Measurements from ENCODE around the gene MME.

The MME gene

GRCh38 chr3:155217591-155217990 is 137.5 kb downstream of the MME start:
- Histone ChIP-seq H3K4me3 (ENCODE audit: low read length) (no peak overlapping the region), H3K4me2 (ENCODE audit: low read length) (no peak overlapping the region), H2AFZ (ENCODE audit: low read depth, low read length) (no peak overlapping the region), H3K9me3 (ENCODE audit: insufficient read depth, low read length) (no peaks in the 10 kb centered on the region), H3K36me3 (replicated peaks; ENCODE audit: low read depth, low read length) (no peaks in the 10 kb centered on the region), H3K9ac (ENCODE audit: low read length) (no peak overlapping the region), H3K27me3 (ENCODE audit: low read depth, low read length) (no peaks in the 10 kb centered on the region), H3K79me2 (ENCODE audit: low read length) (no peaks in the 10 kb centered on the region), H4K20me1 (ENCODE audit: insufficient read depth, low read length) (no peaks in the 10 kb centered on the region), H3K27ac (ENCODE audit: low read length) (no peak overlapping the region), H3K4me1 (ENCODE audit: low read length) (no peaks in the 10 kb centered on the region)
- TF ChIP-seq CTCF (IDR thresholded peaks at IDR 0.05; ENCODE audit: low read depth, low read length), result no peak
- no peak for TF ChIP-seq EZH2phosphoT487 (IDR thresholded peaks at IDR 0.05; ENCODE audit: low read depth)

DNA sequence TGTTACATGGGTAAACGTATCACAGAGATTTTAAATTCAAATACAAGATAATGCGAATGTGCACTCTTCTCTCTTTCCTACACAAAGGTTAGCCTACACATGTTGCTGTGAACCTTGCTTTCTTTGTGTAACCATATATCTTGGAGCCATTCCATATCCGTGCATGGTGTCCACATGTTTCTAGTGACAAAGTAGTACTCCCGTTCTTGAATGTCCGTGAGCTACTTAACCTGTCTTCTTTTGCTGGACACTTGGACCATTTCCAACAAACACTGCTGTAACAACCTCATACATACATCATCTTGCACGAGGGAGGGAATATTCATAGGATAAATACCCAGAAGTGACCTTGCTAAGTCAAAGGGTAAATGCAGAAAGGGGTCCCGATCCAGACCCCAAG is 138.3 kb downstream of the MME start:
- H3K4me1 ChIP-seq (ENCODE audit: low read length), result no peaks in the 10 kb centered on the region
- H3K9ac ChIP-seq (ENCODE audit: low read length), result no peak overlapping the region
- H3K27ac ChIP-seq (ENCODE audit: low read length), result no peak overlapping the region
- no peak overlapping the region for H3K4me2 ChIP-seq (ENCODE audit: low read length)
- no peak overlapping the region for H2AFZ ChIP-seq (ENCODE audit: low read depth, low read length)
- H3K9me3 ChIP-seq (ENCODE audit: insufficient read depth, low read length), result no peaks in the 10 kb centered on the region
- H3K27me3 ChIP-seq (ENCODE audit: low read depth, low read length), result no peaks in the 10 kb centered on the region
- H3K36me3 ChIP-seq (replicated peaks; ENCODE audit: low read depth, low read length), result no peaks in the 10 kb centered on the region
- H4K20me1 ChIP-seq (ENCODE audit: insufficient read depth, low read length), result no peaks in the 10 kb centered on the region
- no peak for TF ChIP-seq EZH2phosphoT487 (IDR thresholded peaks at IDR 0.05; ENCODE audit: low read depth)
- no peak for TF ChIP-seq CTCF (IDR thresholded peaks at IDR 0.05; ENCODE audit: low read depth, low read length)
- H3K79me2 ChIP-seq (ENCODE audit: low read length), result no peaks in the 10 kb centered on the region
- H3K4me3 ChIP-seq (ENCODE audit: low read length), result no peak overlapping the region

DNA sequence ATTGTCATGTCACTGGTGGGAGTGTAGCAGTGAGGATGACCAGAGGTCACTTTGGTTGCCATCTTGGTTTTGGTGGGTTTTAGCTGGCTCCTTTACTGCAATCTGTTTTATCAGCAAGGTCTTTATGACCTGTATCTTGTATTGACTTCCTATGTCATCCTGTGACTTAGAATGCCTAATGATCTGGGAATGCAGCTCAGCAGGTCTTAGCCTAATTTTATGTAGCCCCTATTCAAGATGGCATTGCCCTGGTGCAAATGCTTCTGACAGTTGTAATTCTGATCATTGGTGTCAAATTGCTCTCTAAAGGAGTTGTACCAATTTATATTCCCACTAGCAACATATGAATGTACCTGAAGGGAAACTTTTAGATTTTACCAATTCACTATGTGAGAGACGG is 139.0 kb downstream of the MME start:
- no peak overlapping the region for H3K4me2 ChIP-seq (ENCODE audit: low read length)
- H3K27me3 ChIP-seq (ENCODE audit: low read depth, low read length), result no peaks in the 10 kb centered on the region
- no peak overlapping the region for H3K9ac ChIP-seq (ENCODE audit: low read length)
- no peaks in the 10 kb centered on the region for H3K4me1 ChIP-seq (ENCODE audit: low read length)
- TF ChIP-seq EZH2phosphoT487 (IDR thresholded peaks at IDR 0.05; ENCODE audit: low read depth) (no peak), CTCF (IDR thresholded peaks at IDR 0.05; ENCODE audit: low read depth, low read length) (no peak)
- no peak overlapping the region for H3K27ac ChIP-seq (ENCODE audit: low read length)
- no peaks in the 10 kb centered on the region for H3K79me2 ChIP-seq (ENCODE audit: low read length)
- H3K36me3 ChIP-seq (replicated peaks; ENCODE audit: low read depth, low read length), result no peaks in the 10 kb centered on the region
- H2AFZ ChIP-seq (ENCODE audit: low read depth, low read length), result no peak overlapping the region
- H3K4me3 ChIP-seq (ENCODE audit: low read length), result no peak overlapping the region
- no peaks in the 10 kb centered on the region for H4K20me1 ChIP-seq (ENCODE audit: insufficient read depth, low read length)
- H3K9me3 ChIP-seq (ENCODE audit: insufficient read depth, low read length), result no peaks in the 10 kb centered on the region

GRCh38 chr3:155225417-155225816 is 145.3 kb downstream of the MME start:
- Histone ChIP-seq H2AFZ (ENCODE audit: low read depth, low read length) (no peak overlapping the region), H3K79me2 (ENCODE audit: low read length) (no peaks in the 10 kb centered on the region), H4K20me1 (ENCODE audit: insufficient read depth, low read length) (no peaks in the 10 kb centered on the region), H3K9me3 (ENCODE audit: insufficient read depth, low read length) (no peaks in the 10 kb centered on the region), H3K9ac (ENCODE audit: low read length) (no peak overlapping the region), H3K4me3 (ENCODE audit: low read length) (no peak overlapping the region), H3K4me1 (ENCODE audit: low read length) (no peaks in the 10 kb centered on the region), H3K27me3 (ENCODE audit: low read depth, low read length) (no peaks in the 10 kb centered on the region), H3K4me2 (ENCODE audit: low read length) (no peak overlapping the region), H3K36me3 (replicated peaks; ENCODE audit: low read depth, low read length) (no peaks in the 10 kb centered on the region), H3K27ac (ENCODE audit: low read length) (no peak overlapping the region)
- TF ChIP-seq EZH2phosphoT487 (IDR thresholded peaks at IDR 0.05; ENCODE audit: low read depth), result no peak
- no peak for TF ChIP-seq CTCF (IDR thresholded peaks at IDR 0.05; ENCODE audit: low read depth, low read length)
